Lower leg skin (tissue), 3 donors: ENCODE measurements around the gene NLRX1.

Experiments used
- CTCF ChIP-seq, 3 donors: fragments of 450-650 bp; IDR thresholded peaks; one replicate each; pipeline ENCODE4 v1.5.1; 2016; ENCODE audit warnings: antibody characterized with exemption in 3 of 3, mild to moderate bottlenecking in 3 of 3, moderate library complexity in 2 of 3
- POLR2A ChIP-seq, 2 donors: fragments of 450-650 bp; IDR thresholded peaks; one replicate each; pipeline ENCODE4 v1.6.1; 2016 to 2017; ENCODE audit warnings: antibody characterized with exemption in 2 of 2, mild to moderate bottlenecking in 1 of 2, moderate library complexity in 1 of 2

- TF ChIP-seq POLR2A (IDR thresholded peaks at IDR 0.05) (no peak), CTCF (IDR thresholded peaks at IDR 0.05) (no peak)
Observed at GRCh38 chr11:119190531-119190930, 22.0 kb downstream of the NLRX1 start.
